Hepatocyte (in vitro differentiated cells): ENCODE measurements around the gene PPP6C. TPM values are rescaled to one million over a fixed set of nuclear protein-coding genes. Genes with fewer than 3 reads are reported as not detected.
"Not testable (repeated sequence)": the region's sequence is repeated elsewhere in the genome, so short reads cannot be mapped to it uniquely, and the experiment has no call there.

ENCODE experiments used
- DNase-seq: peaks from one replicate; pipeline ENCODE4 v3.0.0-alpha.2; 2016; ENCODE audit warnings: low spot score
- H2AFZ ChIP-seq: fragments of 200-600 bp; sonication (generic); 2 replicates; pipeline ENCODE4 v1.6.0; 2016; ENCODE audit warnings: antibody characterized with exemption, mild to moderate bottlenecking
- H3K27ac ChIP-seq: fragments of 200-600 bp; sonication (generic); 2 replicates; pipeline ENCODE4 v1.5.1; 2016; ENCODE audit warnings: mild to moderate bottlenecking
- H3K27me3 ChIP-seq: fragments of 200-600 bp; sonication (generic); 2 replicates; pipeline ENCODE4 v1.6.1; 2016
- H3K36me3 ChIP-seq: fragments of 200-600 bp; sonication (generic); replicated peaks from 2 replicates; pipeline ENCODE4 v1.5.1; 2016; ENCODE audit warnings: low read depth; ENCODE audit not compliant: insufficient read depth
- H3K4me1 ChIP-seq: fragments of 200-600 bp; sonication (generic); 2 replicates; pipeline ENCODE4 v1.5.1; 2016; ENCODE audit warnings: mild to moderate bottlenecking, moderate library complexity; ENCODE audit not compliant: insufficient read depth
- H3K4me2 ChIP-seq: fragments of 200-600 bp; sonication (generic); 2 replicates; pipeline ENCODE4 v1.6.0; 2016
- H3K4me3 ChIP-seq: fragments of 200-600 bp; sonication (generic); 2 replicates; pipeline ENCODE4 v1.5.1; 2016; ENCODE audit warnings: mild to moderate bottlenecking
- H3K79me2 ChIP-seq: fragments of 200-600 bp; sonication (generic); 2 replicates; pipeline ENCODE4 v1.6.0; 2017; ENCODE audit warnings: mild to moderate bottlenecking
- H3K9me2 ChIP-seq: fragments of 200-600 bp; sonication (generic); replicated peaks from 2 replicates; pipeline ENCODE4 v1.6.0; 2017; ENCODE audit warnings: mild to moderate bottlenecking; ENCODE audit not compliant: insufficient read depth
- H3K9me3 ChIP-seq: fragments of 200-600 bp; sonication (generic); 2 replicates; pipeline ENCODE4 v1.5.1; 2016; ENCODE audit warnings: low read depth, mild to moderate bottlenecking
- H4K20me1 ChIP-seq: fragments of 200-600 bp; sonication (generic); 2 replicates; pipeline ENCODE4 v1.6.0; 2016; ENCODE audit warnings: mild to moderate bottlenecking; ENCODE audit not compliant: insufficient read depth, poor library complexity, severe bottlenecking
- EZH2 ChIP-seq: fragments of 200-600 bp; sonication (generic); IDR thresholded peaks from 2 replicates; pipeline ENCODE4 v1.6.1; 2016; ENCODE audit warnings: antibody characterized with exemption, mild to moderate bottlenecking, borderline replicate concordance
- EZH2phosphoT487 ChIP-seq: fragments of 200-600 bp; sonication (generic); IDR thresholded peaks from one replicate; pipeline ENCODE4 v1.6.1; 2018; ENCODE audit warnings: antibody characterized with exemption, mild to moderate bottlenecking, low read depth, moderate library complexity; ENCODE audit not compliant: unreplicated experiment, severe bottlenecking
- WGBS: methylation state at CpG from one replicate; pipeline ENCODE4 v1.1.6; 2016; ENCODE audit warnings: low lambda C conversion rate; ENCODE audit errors: missing lambda C conversion rate; 5-methylcytosine and 5-hydroxymethylcytosine counted together
- polyA plus RNA-seq: library from polyadenylated mRNA; unstranded; fragments of >200 nt; fragmentation: Nextera tagmentation; extraction: Ambion mirVana; gene quantifications from 2 replicates; pipeline ENCODE4 v1.2.1, GENCODE V29; 2016
- total RNA-seq: library from RNA; depleted of rRNA; stranded (reverse); fragments of >200 nt; gene quantifications from 2 replicates; pipeline ENCODE4 v1.2.3, GENCODE V29; 2014
- TF ChIP-seq, protein P1 (sequence below): fragments of 200-600 bp; sonication (generic); IDR thresholded peaks from 2 replicates; pipeline ENCODE4 v1.5.1; 2016; ENCODE audit warnings: antibody characterized with exemption, mild to moderate bottlenecking; ENCODE audit not compliant: poor library complexity

Gene PPP6C
- total and polyA plus RNA-seq, 2 experiments from 2014 or later: 24.7 to 36.2 TPM

DNA sequence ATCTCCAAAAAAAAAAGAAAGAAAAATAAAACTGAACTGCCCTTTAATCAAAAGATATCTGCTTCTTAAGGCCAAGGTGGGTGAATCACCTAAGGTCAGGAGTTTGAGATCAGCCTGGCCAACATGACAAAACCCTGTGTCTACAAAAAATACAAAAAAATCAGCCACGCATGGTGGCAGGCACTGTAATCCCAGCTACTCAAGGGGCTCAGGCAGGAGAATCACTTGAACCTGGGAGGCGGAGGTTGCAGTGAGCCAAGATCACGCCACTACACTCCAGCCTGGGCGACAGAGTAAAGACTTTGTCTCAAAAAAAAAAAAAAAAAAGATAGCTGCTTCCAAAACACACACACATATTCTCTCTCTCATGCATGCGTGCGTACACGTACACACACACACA lies 64.1 kb downstream of the PPP6C start:
- Histone ChIP-seq H3K4me1 (no peaks in the 10 kb centered on the region), H3K27ac (peak overlapping the region; percentile 48), H3K4me3 (no peak overlapping the region), H4K20me1 (no peaks in the 10 kb centered on the region), H3K9me2 (no peaks in the 10 kb centered on the region), H3K9me3 (no peaks in the 10 kb centered on the region), H3K36me3 (no peaks in the 10 kb centered on the region), H3K4me2 (no peak overlapping the region), H3K79me2 (peaks cover 34% of the 10 kb centered on the region), H2AFZ (no peak overlapping the region), H3K27me3 (no peaks in the 10 kb centered on the region)
- no peak for DNase-seq
- 87% methylated on average over 7 of the region's 7 CpGs for WGBS
- no peak for TF ChIP-seq EZH2
- TF ChIP-seq EZH2phosphoT487: no peak
- TF ChIP-seq, protein P1, sequence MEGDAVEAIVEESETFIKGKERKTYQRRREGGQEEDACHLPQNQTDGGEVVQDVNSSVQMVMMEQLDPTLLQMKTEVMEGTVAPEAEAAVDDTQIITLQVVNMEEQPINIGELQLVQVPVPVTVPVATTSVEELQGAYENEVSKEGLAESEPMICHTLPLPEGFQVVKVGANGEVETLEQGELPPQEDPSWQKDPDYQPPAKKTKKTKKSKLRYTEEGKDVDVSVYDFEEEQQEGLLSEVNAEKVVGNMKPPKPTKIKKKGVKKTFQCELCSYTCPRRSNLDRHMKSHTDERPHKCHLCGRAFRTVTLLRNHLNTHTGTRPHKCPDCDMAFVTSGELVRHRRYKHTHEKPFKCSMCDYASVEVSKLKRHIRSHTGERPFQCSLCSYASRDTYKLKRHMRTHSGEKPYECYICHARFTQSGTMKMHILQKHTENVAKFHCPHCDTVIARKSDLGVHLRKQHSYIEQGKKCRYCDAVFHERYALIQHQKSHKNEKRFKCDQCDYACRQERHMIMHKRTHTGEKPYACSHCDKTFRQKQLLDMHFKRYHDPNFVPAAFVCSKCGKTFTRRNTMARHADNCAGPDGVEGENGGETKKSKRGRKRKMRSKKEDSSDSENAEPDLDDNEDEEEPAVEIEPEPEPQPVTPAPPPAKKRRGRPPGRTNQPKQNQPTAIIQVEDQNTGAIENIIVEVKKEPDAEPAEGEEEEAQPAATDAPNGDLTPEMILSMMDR: no peak

DNA sequence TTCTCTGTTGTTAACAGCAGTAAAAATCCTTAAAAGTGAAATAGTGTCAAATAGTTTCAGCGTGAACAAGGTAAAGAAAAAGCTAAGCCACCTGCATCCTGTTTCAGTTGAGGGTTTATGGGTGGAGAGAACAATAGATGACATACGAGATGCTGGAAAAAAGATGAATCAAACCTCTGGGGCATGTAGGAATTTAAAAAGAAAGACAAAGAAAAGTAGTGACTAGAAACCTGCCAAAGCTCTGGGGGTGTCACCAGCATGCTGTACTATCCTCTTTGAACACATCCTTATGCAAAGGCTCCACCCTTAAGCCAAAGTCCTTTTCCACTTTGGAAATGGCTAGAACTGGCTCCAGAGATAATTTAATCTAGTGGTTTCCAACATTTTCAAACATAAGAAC lies 68.5 kb downstream of the PPP6C start:
- Histone ChIP-seq H3K27me3 (no peaks in the 10 kb centered on the region), H4K20me1 (no peaks in the 10 kb centered on the region), H3K9me3 (no peaks in the 10 kb centered on the region), H2AFZ (no peak overlapping the region), H3K79me2 (peaks cover 17% of the 10 kb centered on the region), H3K4me2 (no peak overlapping the region), H3K4me1 (no peaks in the 10 kb centered on the region), H3K9me2 (no peaks in the 10 kb centered on the region), H3K4me3 (no peak overlapping the region), H3K36me3 (no peaks in the 10 kb centered on the region), H3K27ac (no peak overlapping the region)
- 72% methylated on average over 2 of the region's 2 CpGs for WGBS
- no peak for TF ChIP-seq EZH2
- TF ChIP-seq, protein P1: no peak
- no peak for TF ChIP-seq EZH2phosphoT487
- DNase-seq: no peak

DNA sequence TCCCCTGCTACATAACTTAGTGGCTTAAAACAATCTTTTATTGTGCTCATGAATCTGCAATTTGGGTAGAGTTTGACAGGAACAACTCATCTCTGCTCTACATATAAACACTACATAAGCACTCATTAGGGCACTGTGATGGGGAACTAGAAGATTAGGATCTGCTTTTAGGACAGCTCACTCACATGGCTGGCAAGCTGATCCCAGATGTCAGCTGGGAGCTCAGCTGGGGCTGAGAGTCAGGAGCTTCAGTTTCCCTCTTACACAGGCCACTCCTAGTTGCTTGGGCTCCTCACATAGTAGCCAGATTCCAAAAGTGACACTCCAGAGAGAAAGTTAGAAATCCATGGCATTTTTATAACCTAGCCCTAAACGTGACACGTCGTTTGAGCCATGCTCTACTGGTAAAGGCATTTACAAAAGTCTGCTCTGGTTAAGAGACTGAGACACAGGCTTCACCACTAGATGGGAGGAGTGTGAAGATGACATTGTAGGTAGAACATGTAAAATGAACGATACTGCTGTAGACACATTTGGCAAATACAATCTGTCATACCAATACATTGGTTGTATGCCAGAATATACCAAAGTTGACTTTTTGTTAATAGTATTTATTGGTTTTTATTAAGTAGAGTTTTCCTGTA lies 69.8 kb downstream of the PPP6C start:
- WGBS: 50% methylated on average over 4 of the region's 4 CpGs
- no peaks in the 10 kb centered on the region for H3K4me1 ChIP-seq
- no peaks in the 10 kb centered on the region for H3K9me3 ChIP-seq
- no peaks in the 10 kb centered on the region for H3K27me3 ChIP-seq
- no peak overlapping the region for H3K4me3 ChIP-seq
- no peak overlapping the region for H3K4me2 ChIP-seq
- no peaks in the 10 kb centered on the region for H4K20me1 ChIP-seq
- no peaks in the 10 kb centered on the region for H3K9me2 ChIP-seq
- TF ChIP-seq EZH2 (no peak), EZH2phosphoT487 (no peak)
- TF ChIP-seq, protein P1: no peak
- no peaks in the 10 kb centered on the region for H3K36me3 ChIP-seq
- DNase-seq: no peak
- H3K79me2 ChIP-seq: peaks cover 12% of the 10 kb centered on the region
- no peak overlapping the region for H2AFZ ChIP-seq
- H3K27ac ChIP-seq: no peak overlapping the region

DNA sequence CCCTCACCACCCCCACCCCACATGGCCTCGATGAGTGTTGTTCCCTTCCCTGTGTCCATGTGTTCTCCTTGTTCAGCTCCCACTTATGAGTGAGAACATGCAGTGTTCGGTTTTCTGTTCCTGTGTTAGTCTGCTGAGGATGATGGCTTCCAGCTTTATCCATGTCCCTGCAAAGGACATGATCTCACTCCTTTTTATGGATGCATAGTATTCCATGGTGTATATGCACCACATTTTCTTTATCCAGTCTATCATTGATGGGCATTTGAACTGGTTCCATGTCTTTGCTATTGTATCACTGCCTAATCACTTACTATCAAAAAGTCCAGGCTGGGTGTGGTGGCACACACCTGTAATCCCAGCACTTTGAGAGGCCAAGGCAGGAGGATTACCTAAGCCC lies 70.9 kb downstream of the PPP6C start:
- H3K27me3 ChIP-seq, H4K20me1 ChIP-seq, DNase-seq, H3K4me3 ChIP-seq, H3K27ac ChIP-seq, H3K9me2 ChIP-seq, H3K79me2 ChIP-seq, H3K4me2 ChIP-seq, H3K36me3 ChIP-seq, H2AFZ ChIP-seq, H3K4me1 ChIP-seq, H3K9me3 ChIP-seq: not testable (repeated sequence)
- WGBS: 100% methylated on average over 2 of the region's 2 CpGs

DNA sequence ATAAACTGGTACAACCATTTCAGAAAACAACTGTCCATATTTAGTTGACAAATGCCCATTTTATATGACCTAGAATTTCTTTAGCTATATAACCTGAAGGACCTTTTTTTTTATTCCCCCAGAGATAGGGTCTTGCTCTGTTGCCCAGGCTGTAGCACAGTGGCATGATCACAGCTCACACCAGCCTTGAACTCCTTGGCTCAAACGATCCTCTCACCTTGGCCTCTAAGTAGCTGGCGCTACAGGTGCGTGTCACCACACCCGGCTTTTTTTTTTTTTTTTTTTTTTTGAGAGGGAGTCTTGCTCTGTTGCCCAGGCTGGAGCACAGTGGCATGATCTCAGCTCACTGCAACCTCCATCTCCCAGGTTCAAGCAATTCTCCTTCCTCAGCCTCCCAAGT lies 75.1 kb downstream of the PPP6C start:
- 96% methylated on average over 4 of the region's 4 CpGs for WGBS

More for the DNA sequence above, 75.1 kb downstream of the PPP6C start:
- not testable (repeated sequence) for H3K9me2 ChIP-seq, H4K20me1 ChIP-seq, DNase-seq, H3K4me3 ChIP-seq, H3K9me3 ChIP-seq, H3K4me1 ChIP-seq, H3K4me2 ChIP-seq, H3K36me3 ChIP-seq, H2AFZ ChIP-seq, H3K79me2 ChIP-seq, H3K27ac ChIP-seq, H3K27me3 ChIP-seq
